T-helper 2 cell treated with Interferon-gamma antibody and Interleukin-4, amounts not matched to agents 5 μg/mL and 100 μg/mL, for 36 hours (primary cell): ENCODE results near the gene AGAP1.
A peak's percentile ranks its signal among the peaks of the same experiment; 100 is the strongest.

Source experiments
- DNase-seq: peaks from one replicate; pipeline ENCODE4 v3.0.0; 2021; ENCODE audit warnings: low spot score
- H3K27ac Mint-ChIP-seq: one replicate; pipeline ENCODE4 v1.8.0; 2021; ENCODE audit warnings: mild to moderate bottlenecking, mixed read lengths
- H3K27me3 Mint-ChIP-seq: one replicate; pipeline ENCODE4 v1.8.0; 2021; ENCODE audit warnings: low read depth, mixed read lengths
- H3K36me3 Mint-ChIP-seq: one replicate; pipeline ENCODE4 v1.8.0; 2021; ENCODE audit warnings: low read depth, mixed read lengths
- H3K4me1 Mint-ChIP-seq: one replicate; pipeline ENCODE4 v1.8.0; 2021; ENCODE audit warnings: low read depth, mixed read lengths
- H3K4me3 Mint-ChIP-seq: one replicate; pipeline ENCODE4 v1.8.0; 2022; ENCODE audit warnings: mild to moderate bottlenecking, moderate library complexity, mixed read lengths
- H3K9me3 Mint-ChIP-seq: one replicate; pipeline ENCODE4 v1.8.0; 2021; ENCODE audit warnings: mixed read lengths

AGAP1 gene

GRCh38 chr2:236166796-236167296, 673.0 kb downstream of the AGAP1 start:
- H3K27ac Mint-ChIP-seq = peak overlapping the region; percentile 65
- DNase-seq = no peak
- no peak overlapping the region for H3K4me3 Mint-ChIP-seq
- peaks cover 4% of the 10 kb centered on the region for H3K36me3 Mint-ChIP-seq
- no peaks in the 10 kb centered on the region for H3K9me3 Mint-ChIP-seq
- H3K27me3 Mint-ChIP-seq = peaks cover 65% of the 10 kb centered on the region
- H3K4me1 Mint-ChIP-seq = peaks cover 2% of the 10 kb centered on the region

GRCh38 chr2:236167297-236168109, 673.7 kb downstream of the AGAP1 start:
- DNase-seq = no peak
- H3K27me3 Mint-ChIP-seq = peaks cover 66% of the 10 kb centered on the region
- H3K4me1 Mint-ChIP-seq = peaks cover 2% of the 10 kb centered on the region
- no peaks in the 10 kb centered on the region for H3K9me3 Mint-ChIP-seq
- no peak overlapping the region for H3K27ac Mint-ChIP-seq
- H3K36me3 Mint-ChIP-seq = peaks cover 4% of the 10 kb centered on the region
- H3K4me3 Mint-ChIP-seq = no peak overlapping the region

GRCh38 chr2:236168110-236169080, 674.6 kb downstream of the AGAP1 start, which contains the start of gene GBX2:
TSS of gene GBX2 (minus strand) at chr2:236168386. CDS start at chr2:236167971, 415 bp downstream.
- Mint-ChIP-seq H3K4me3 (no peak within 1 kb of the TSS), H3K9me3 (no peaks in the 10 kb centered on the region), H3K27ac (peak within 1 kb of the TSS; percentile 71), H3K4me1 (peaks cover 2% of the 10 kb centered on the region), H3K27me3 (peaks cover 63% of the 10 kb centered on the region), H3K36me3 (peaks cover 4% of the 10 kb centered on the region)
- no peak for DNase-seq

- H3K4me1 Mint-ChIP-seq = peaks cover 2% of the 10 kb centered on the region
- H3K4me3 Mint-ChIP-seq = no peak overlapping the region
- H3K27me3 Mint-ChIP-seq = peaks cover 71% of the 10 kb centered on the region
- no peak for DNase-seq
- H3K36me3 Mint-ChIP-seq = peaks cover 4% of the 10 kb centered on the region
- peak overlapping the region; percentile 71 for H3K27ac Mint-ChIP-seq
- H3K9me3 Mint-ChIP-seq = no peaks in the 10 kb centered on the region
Observed at GRCh38 chr2:236169151-236169721, 675.4 kb downstream of the AGAP1 start.

GRCh38 chr2:236169741-236170589, 676.1 kb downstream of the AGAP1 start:
- Mint-ChIP-seq H3K4me3 (no peak overlapping the region), H3K27ac (peak overlapping the region; percentile 81), H3K4me1 (peaks cover 2% of the 10 kb centered on the region), H3K36me3 (peaks cover 3% of the 10 kb centered on the region), H3K27me3 (peaks cover 74% of the 10 kb centered on the region), H3K9me3 (no peaks in the 10 kb centered on the region)
- DNase-seq = no peak

GRCh38 chr2:236170590-236171165, 676.8 kb downstream of the AGAP1 start:
- Mint-ChIP-seq H3K27me3 (peaks cover 74% of the 10 kb centered on the region), H3K4me3 (no peak overlapping the region), H3K27ac (peak overlapping the region; percentile 81), H3K9me3 (no peaks in the 10 kb centered on the region), H3K4me1 (peaks cover 2% of the 10 kb centered on the region), H3K36me3 (peaks cover 3% of the 10 kb centered on the region)
- DNase-seq = no peak

- Mint-ChIP-seq H3K27me3 (peaks cover 74% of the 10 kb centered on the region), H3K9me3 (no peaks in the 10 kb centered on the region), H3K36me3 (peaks cover 3% of the 10 kb centered on the region), H3K27ac (no peak overlapping the region), H3K4me1 (peaks cover 2% of the 10 kb centered on the region), H3K4me3 (no peak overlapping the region)
- no peak for DNase-seq
Observed at GRCh38 chr2:236171181-236171679, 677.4 kb downstream of the AGAP1 start.

GRCh38 chr2:236171680-236172254, 677.9 kb downstream of the AGAP1 start:
- Mint-ChIP-seq H3K27me3 (peaks cover 73% of the 10 kb centered on the region), H3K36me3 (peaks cover 3% of the 10 kb centered on the region), H3K9me3 (no peaks in the 10 kb centered on the region), H3K27ac (no peak overlapping the region), H3K4me3 (no peak overlapping the region), H3K4me1 (peaks cover 1% of the 10 kb centered on the region)
- no peak for DNase-seq

GRCh38 chr2:236172255-236173035, 678.6 kb downstream of the AGAP1 start:
- H3K4me3 Mint-ChIP-seq = no peak overlapping the region
- H3K27me3 Mint-ChIP-seq = peaks cover 73% of the 10 kb centered on the region
- DNase-seq = no peak
- H3K36me3 Mint-ChIP-seq = peaks cover 3% of the 10 kb centered on the region
- H3K27ac Mint-ChIP-seq = no peak overlapping the region
- no peaks in the 10 kb centered on the region for H3K9me3 Mint-ChIP-seq
- no peaks in the 10 kb centered on the region for H3K4me1 Mint-ChIP-seq

GRCh38 chr2:236173036-236173728, 679.3 kb downstream of the AGAP1 start:
- Mint-ChIP-seq H3K4me3 (no peak overlapping the region), H3K27ac (no peak overlapping the region), H3K36me3 (peaks cover 3% of the 10 kb centered on the region), H3K9me3 (no peaks in the 10 kb centered on the region), H3K4me1 (no peaks in the 10 kb centered on the region), H3K27me3 (peaks cover 80% of the 10 kb centered on the region)
- no peak for DNase-seq

GRCh38 chr2:236173729-236174607, 680.1 kb downstream of the AGAP1 start:
- Mint-ChIP-seq H3K4me1 (no peaks in the 10 kb centered on the region), H3K9me3 (no peaks in the 10 kb centered on the region), H3K4me3 (no peak overlapping the region), H3K27me3 (peaks cover 84% of the 10 kb centered on the region), H3K27ac (no peak overlapping the region), H3K36me3 (peaks cover 3% of the 10 kb centered on the region)
- no peak for DNase-seq
